ENCODE data around the gene ATF4. TPM values are rescaled to one million over a fixed set of nuclear protein-coding genes. Genes with fewer than 3 reads are reported as not detected.

ATF4 gene
- total RNA-seq, 1 experiment from 2014 or later: 238 TPM

GRCh38 chr22:39562839-39563489, 42.6 kb downstream of the ATF4 start:
- no peaks in the 10 kb centered on the region for H3K27me3 ChIP-seq
- DNase-seq: no peak
- H3K4me1 ChIP-seq: no peaks in the 10 kb centered on the region
- H3K27ac ChIP-seq: no peak overlapping the region
- H3K9me3 ChIP-seq (replicated peaks): no peaks in the 10 kb centered on the region
- H3K4me3 ChIP-seq: no peak overlapping the region
- no peaks in the 10 kb centered on the region for H3K36me3 ChIP-seq

- Histone ChIP-seq H3K9me3 (replicated peaks) (no peaks in the 10 kb centered on the region), H3K36me3 (no peaks in the 10 kb centered on the region), H3K4me1 (no peaks in the 10 kb centered on the region), H3K27me3 (no peaks in the 10 kb centered on the region), H3K4me3 (no peak overlapping the region), H3K27ac (no peak overlapping the region)
- DNase-seq: no peak
Observed at GRCh38 chr22:39563571-39564428, 43.4 kb downstream of the ATF4 start.

GRCh38 chr22:39565414-39565944, 45.1 kb downstream of the ATF4 start:
- H3K4me1 ChIP-seq: no peaks in the 10 kb centered on the region
- H3K4me3 ChIP-seq: no peak overlapping the region
- no peaks in the 10 kb centered on the region for H3K27me3 ChIP-seq
- DNase-seq: no peak
- no peaks in the 10 kb centered on the region for H3K36me3 ChIP-seq
- no peaks in the 10 kb centered on the region for H3K9me3 ChIP-seq (replicated peaks)
- no peak overlapping the region for H3K27ac ChIP-seq

- Histone ChIP-seq H3K36me3 (no peaks in the 10 kb centered on the region), H3K4me1 (no peaks in the 10 kb centered on the region), H3K27ac (no peak overlapping the region), H3K4me3 (no peak overlapping the region), H3K27me3 (no peaks in the 10 kb centered on the region), H3K9me3 (replicated peaks) (no peaks in the 10 kb centered on the region)
- no peak for DNase-seq
Observed at GRCh38 chr22:39567135-39567946, 47.0 kb downstream of the ATF4 start.

GRCh38 chr22:39568278-39568981, 48.1 kb downstream of the ATF4 start:
- no peak overlapping the region for H3K4me3 ChIP-seq
- H3K36me3 ChIP-seq: no peaks in the 10 kb centered on the region
- H3K4me1 ChIP-seq: no peaks in the 10 kb centered on the region
- DNase-seq: no peak
- no peaks in the 10 kb centered on the region for H3K27me3 ChIP-seq
- H3K9me3 ChIP-seq (replicated peaks): no peaks in the 10 kb centered on the region
- no peak overlapping the region for H3K27ac ChIP-seq

- Histone ChIP-seq H3K9me3 (replicated peaks) (no peaks in the 10 kb centered on the region), H3K4me1 (no peaks in the 10 kb centered on the region), H3K27ac (no peak overlapping the region), H3K27me3 (no peaks in the 10 kb centered on the region), H3K36me3 (no peaks in the 10 kb centered on the region), H3K4me3 (no peak overlapping the region)
- DNase-seq: no peak
Observed at GRCh38 chr22:39569066-39569465, 48.7 kb downstream of the ATF4 start.

- H3K36me3 ChIP-seq: no peaks in the 10 kb centered on the region
- H3K27me3 ChIP-seq: no peaks in the 10 kb centered on the region
- no peak overlapping the region for H3K4me3 ChIP-seq
- H3K27ac ChIP-seq: no peak overlapping the region
- DNase-seq: no peak
- H3K4me1 ChIP-seq: no peaks in the 10 kb centered on the region
- H3K9me3 ChIP-seq (replicated peaks): no peaks in the 10 kb centered on the region
Observed at GRCh38 chr22:39570226-39570625, 49.9 kb downstream of the ATF4 start.

GRCh38 chr22:39570665-39571064, 50.3 kb downstream of the ATF4 start, which contains the start of gene CACNA1I:
CACNA1I (plus strand) TSS chr22:39570753; CDS start chr22:39570753, 0 bp downstream.
- no peak within 1 kb of the TSS for H3K27ac ChIP-seq
- H3K4me1 ChIP-seq: no peaks in the 10 kb centered on the region

GRCh38 chr22:39571538-39571937, 51.2 kb downstream of the ATF4 start:
- Histone ChIP-seq H3K27ac (no peak overlapping the region), H3K4me1 (no peaks in the 10 kb centered on the region), H3K27me3 (no peaks in the 10 kb centered on the region), H3K36me3 (no peaks in the 10 kb centered on the region), H3K9me3 (replicated peaks) (no peaks in the 10 kb centered on the region), H3K4me3 (no peak overlapping the region)
- no peak for DNase-seq

More at GRCh38 chr22:39570665-39571064, 50.3 kb downstream of the ATF4 start, which contains the start of gene CACNA1I:
- Histone ChIP-seq H3K27me3 (no peaks in the 10 kb centered on the region), H3K4me3 (no peak within 1 kb of the TSS), H3K36me3 (no peaks in the 10 kb centered on the region), H3K9me3 (replicated peaks) (no peaks in the 10 kb centered on the region)
- no peak for DNase-seq

Other genes with a start within 250 kb of the ATF4 start
- gene RPL3, start 200.9 kb upstream of the ATF4 start, total RNA-seq (2014; rRNA removed; shearing (Covaris generic)): 1,999 and 2,056 TPM in 2 replicates
- 3.2 and 4.0 TPM in 2 replicates for gene SYNGR1, start 170.6 kb upstream of the ATF4 start, total RNA-seq (2014; rRNA removed; shearing (Covaris generic))
- 8.7 and 9.3 TPM in 2 replicates for gene TAB1, start 120.8 kb upstream of the ATF4 start, total RNA-seq (2014; rRNA removed; shearing (Covaris generic))
- not detected in 2 replicates for gene MGAT3, start 63.5 kb upstream of the ATF4 start, total RNA-seq (2014; rRNA removed; shearing (Covaris generic))
- 31.5 and 32.0 TPM in 2 replicates for gene MIEF1, start 18.3 kb upstream of the ATF4 start, total RNA-seq (2014; rRNA removed; shearing (Covaris generic))
- 48.3 and 66.2 TPM in 2 replicates for gene RPS19BP1, start 12.2 kb downstream of the ATF4 start, total RNA-seq (2014; rRNA removed; shearing (Covaris generic))
- gene CACNA1I, start 50.2 kb downstream of the ATF4 start, total RNA-seq (2014; rRNA removed; shearing (Covaris generic)): 0.02 TPM in 1 of 2 replicates, not detected in the other